EL (cell line): ENCODE measurements around the gene SERGEF.

Experiments
- DNase-seq: peaks from one replicate; pipeline ENCODE4 v3.0.0-alpha.2; 2016

Gene SERGEF

DNA sequence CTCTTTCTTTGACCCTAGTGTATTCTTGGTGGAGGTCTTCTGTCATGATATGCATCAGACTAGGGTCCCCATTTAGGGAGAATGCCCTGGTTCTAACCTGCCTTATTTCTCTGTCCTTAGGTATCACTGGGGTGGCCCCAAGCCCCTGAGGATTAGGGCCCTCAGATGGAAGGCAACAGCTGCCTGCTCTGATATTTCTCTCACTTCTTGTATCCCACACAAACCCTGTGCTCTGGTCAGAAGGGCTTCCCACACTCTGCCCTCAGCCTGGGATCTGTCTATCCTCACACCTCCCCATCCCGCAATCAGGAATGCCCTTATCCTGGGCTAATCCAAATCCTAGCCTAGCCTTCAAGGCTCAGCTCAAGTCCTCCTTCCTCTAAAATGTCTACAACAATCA, 202.8 kb downstream of the SERGEF start:
- DNase-seq, result no peak

- DNase-seq, result peak; percentile 10
Observed at GRCh38 chr11:17807034-17807433, 205.8 kb downstream of the SERGEF start.

GRCh38 chr11:17805873-17806272, 207.0 kb downstream of the SERGEF start:
- DNase-seq, result no peak

DNA sequence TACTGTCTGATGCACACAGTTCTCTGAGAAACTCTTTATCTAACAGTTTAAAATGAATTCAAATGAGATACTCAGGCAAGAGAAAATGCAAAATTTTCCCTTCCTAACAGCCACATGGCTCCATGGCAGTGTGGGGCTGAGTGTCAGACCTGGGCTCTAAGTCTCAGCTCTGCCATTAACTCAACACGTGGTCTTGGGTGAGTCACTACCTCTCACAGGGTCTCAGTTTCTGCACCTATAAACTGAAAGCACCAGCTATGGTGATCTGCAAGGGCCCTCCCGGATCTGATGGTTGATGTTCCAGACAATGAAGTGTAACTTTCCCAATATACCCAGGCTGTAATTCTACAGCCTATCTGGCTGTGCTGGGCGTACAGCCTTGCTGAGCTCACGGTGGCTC, 207.8 kb downstream of the SERGEF start:
- no peak for DNase-seq

DNA sequence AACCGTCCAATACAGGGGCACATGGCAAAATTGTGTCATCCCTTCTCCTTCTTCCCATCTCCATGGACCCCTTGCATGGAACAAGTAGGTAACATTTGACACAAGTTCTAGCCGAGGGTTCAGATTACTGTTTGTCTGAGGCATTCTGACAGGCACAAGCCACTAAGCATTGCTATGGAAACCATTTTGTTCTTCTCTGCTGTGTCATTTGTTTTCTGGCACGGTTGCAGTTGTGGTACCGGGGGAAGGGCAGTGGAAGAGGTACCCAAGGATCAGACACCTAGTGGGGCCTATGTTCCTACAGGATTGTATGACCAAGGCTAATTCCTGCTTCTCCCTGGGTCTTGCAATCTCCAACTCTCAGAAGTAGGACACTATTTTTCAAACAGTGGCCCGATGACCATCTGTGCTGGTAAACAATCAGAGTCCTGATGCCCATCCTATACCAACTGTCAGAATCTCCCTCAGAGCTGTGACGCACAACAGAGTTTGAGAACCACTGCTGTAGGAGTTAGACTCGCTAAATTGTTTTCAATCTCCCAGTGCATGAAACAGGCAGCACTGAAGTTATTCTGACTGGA, 209.0 kb downstream of the SERGEF start:
- no peak for DNase-seq

DNA sequence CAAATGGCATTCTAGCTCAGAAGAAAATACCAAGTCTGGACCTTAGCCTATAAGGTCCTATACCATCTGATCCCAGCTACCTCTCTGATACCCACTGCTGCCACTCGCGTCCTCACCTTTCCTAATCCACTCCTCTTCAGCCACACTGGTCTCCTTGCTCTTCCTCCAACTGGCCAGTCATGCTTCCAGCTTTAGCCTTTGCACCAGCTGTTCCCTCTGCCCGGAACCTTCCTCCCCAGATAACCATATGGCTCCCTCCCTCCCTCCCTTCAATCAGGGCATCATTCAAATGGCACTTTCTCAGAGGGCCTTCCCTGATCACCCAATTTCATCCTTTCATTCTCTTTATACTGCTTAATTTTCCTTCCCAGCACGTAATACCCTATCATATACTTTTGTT, 210.4 kb downstream of the SERGEF start:
- DNase-seq, result no peak

- DNase-seq, result no peak
Observed at GRCh38 chr11:17801166-17801565, 211.7 kb downstream of the SERGEF start.

DNA sequence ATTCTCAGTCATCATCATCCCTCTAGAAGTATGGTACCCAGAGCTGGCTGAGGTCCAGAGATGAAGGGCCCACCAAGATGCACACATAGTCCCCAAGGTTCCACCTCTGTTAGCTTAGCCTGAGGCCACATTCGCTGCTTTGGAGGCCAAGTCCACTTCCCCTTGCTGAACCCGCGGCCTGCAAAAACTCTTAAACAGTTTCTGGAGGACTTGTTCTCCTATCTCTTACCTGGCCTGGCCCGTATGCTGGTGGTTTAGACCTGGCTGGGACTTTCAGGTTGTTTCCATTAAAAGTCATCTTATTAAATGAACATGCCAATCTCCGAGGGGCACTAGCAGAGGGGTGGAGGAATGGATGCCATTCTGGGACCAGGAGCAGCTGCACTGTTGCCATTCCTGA, 213.7 kb downstream of the SERGEF start:
- no peak for DNase-seq

DNA sequence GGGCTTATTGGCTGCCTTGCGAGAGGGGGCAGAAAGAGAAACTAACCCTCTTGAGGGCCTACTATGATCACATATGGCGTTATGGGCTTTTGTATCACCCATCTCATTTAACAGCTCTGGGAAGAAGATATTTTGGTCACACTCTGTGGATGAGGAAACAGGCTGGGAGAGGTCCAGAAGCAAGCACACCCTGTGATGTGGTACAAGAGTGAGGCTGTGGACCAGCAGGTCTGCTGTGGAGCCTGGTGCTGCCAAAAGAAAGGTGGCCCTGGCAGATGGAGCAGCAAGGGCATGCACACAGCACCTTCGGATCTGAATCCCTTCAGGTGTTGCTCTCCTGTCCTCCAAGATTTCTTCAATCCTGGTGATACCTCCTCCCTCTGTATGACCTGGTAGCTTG, 214.1 kb downstream of the SERGEF start:
- DNase-seq, result no peak

DNA sequence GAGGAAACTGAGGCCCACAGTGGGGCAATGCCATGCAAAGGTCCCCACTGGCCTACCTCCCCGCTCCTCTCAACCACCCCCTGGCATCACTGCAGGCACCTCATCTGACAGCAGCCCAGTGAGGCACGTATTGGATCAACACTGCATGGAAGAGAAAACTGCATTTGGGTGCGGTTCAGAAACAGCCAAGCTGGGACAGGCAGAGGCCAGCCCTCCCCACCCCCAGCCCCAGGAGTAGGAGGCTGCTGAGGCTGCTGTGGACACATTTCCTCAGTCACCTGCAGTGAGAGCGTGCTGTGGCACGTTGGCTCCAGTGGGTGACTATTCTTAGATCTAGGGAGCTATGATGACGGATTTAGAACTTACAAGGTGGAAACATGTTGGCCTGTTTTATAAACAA, 214.6 kb downstream of the SERGEF start:
- no peak for DNase-seq

DNA sequence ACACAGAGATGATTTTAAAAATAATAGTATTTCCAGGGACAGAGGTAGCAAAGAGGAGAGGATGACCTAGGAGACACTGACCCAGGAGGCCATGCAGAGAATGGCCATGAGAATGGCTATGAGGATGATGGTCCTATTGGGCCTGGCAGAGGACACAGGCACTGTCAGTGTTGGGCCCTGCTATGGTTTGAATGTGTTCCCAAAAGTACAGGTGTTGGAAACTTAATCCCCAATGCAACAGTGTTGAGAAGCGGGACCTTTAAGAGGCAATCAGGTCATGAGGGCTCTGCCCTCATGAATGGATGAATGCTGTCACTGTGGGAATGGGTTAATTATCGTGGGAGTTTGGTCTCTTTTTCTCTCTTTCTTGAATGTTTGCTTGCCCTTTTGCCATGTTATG, 216.7 kb downstream of the SERGEF start:
- no peak for DNase-seq

GRCh38 chr11:17794981-17795380, 217.9 kb downstream of the SERGEF start:
- no peak for DNase-seq

GRCh38 chr11:17793642-17794170, 219.1 kb downstream of the SERGEF start:
- DNase-seq, result no peak

DNA sequence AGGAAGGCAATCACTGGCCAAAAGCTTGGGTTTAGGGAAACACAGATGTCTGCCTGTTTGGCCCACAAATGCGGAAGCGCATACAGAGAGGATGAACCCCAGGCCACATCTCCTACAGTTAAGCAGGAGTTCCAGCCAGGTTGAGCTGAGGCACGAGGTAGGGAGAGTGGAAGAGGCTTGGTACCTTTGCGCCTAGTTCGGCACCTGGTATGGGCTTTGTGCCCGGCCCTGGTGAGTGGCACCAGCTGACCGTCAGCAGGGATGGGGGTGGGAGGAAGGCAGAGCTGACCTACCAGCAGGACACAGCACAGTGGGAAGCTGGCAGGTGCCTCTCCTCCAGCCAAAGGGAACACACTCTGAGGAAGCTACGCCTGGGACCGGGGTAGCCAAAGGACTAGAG, 220.7 kb downstream of the SERGEF start:
- DNase-seq, result no peak

GRCh38 chr11:17791144-17791543, 221.7 kb downstream of the SERGEF start:
- DNase-seq, result no peak

DNA sequence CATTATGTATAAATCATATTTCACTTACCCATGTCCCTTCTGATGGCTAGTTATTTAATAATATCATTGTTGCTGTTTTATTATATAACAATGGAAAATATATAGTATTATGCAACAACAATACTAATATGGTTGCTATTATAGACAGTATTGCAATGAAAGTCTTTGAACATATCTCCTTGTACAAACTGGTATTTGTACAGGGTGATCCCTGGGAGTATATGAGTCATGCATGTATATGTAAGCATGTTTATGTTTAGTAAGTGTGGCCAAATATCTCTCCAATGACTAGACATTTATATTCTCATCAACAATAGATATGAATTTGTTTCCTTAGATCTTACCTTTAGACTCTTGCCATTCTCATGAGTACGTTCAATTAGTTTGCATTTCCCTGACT, 222.4 kb downstream of the SERGEF start:
- peak; percentile 54 for DNase-seq

DNA sequence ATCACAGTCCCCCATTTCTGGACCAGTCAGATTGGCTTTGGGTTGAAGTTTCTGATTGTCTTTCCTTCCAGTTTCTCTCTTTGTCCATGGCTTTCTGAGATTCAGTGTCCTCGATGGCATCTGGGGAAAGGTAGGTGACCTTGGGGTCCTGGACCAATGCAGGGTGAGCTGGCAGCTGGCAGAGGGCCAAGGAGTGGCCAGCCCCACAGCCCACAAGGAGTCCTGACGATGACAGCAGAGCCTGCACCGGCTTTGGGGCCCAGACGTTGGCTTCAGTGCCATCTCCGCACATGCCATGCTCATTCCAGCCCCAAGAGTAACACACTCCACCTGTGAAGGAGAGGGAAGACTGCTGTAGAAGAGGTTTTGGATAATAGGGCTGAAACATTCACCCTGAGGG, 224.8 kb downstream of the SERGEF start:
- DNase-seq, result no peak

- peak; percentile 84 for DNase-seq
Observed at GRCh38 chr11:17786824-17787525, 225.9 kb downstream of the SERGEF start.

- no peak for DNase-seq
Observed at GRCh38 chr11:17783878-17784277, 229.0 kb downstream of the SERGEF start.

DNA sequence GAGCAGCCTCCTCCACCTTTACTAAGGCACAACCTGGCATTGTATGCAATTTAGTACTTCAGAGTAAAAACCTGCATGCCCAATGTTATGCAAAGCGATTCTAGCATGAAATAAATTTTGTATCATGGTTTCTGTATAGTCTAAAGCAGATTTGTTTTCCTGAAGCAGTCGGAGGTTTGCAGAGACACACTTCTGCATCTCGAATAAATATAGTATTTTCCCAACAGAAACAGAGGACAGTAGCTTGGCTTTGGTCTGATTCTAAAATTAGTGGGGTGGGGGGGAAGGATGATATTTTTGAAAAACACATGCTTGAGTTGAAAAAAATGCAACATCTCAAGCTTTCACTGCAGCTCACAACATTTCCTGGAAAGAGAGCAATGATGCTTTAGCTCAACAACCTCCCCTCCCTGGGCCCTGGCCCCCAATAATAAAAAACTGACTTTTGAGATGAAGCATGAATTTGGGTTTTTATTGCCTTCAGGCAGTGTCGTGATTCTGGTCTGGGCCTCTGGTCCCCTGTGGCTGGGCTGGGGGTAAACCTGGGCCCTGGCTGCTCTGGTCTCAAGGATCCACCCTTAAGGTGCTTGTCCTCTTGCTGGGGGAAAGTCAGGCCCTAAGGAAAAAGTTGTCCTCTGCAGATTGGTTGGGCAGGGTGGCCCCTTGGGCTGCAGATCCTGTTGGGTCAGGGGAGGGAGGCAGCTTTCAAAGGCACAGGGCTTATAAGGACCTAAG, 230.1 kb downstream of the SERGEF start:
- no peak for DNase-seq

DNA sequence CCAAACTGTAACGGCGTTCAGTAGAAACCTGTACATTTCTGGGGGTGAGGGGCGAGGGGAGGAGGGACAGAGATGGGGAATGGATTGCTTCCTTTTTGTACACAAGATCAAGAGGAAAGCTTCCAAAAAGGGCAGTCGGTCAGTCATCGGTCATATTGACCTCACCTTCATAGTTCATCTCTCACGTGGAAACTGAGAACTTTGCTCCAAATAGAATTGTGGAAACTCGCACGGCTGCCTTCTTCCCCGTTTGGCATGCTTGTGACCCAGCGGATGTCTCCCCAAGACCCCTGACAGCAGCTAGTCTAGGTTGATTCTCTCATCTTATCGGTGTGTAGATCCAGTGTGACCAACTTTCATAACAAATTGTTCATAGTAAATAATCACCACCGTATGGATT, 230.7 kb downstream of the SERGEF start:
- DNase-seq, result no peak

- no peak for DNase-seq
Observed at GRCh38 chr11:17781626-17782025, 231.2 kb downstream of the SERGEF start.

GRCh38 chr11:17781221-17781620, 231.6 kb downstream of the SERGEF start:
- DNase-seq, result no peak

DNA sequence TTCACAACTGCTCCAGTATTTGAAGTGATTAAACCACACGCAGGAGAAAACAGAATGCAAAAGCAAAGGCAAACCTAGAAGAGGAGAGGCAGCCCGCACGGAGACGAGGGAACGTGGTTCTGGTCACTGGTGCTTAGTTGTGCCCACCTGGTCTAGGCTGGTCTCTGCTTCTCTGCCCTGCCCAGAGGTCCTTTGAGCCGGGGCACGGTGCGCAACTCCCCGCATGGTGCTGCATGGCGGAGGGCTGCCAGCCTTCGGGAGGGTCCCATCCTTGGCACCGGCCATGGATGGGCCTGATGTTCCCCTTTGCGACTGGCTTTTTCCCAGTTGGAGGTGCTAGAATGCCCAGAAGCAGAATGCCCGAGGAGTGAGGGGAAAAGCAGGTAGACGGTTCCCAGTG, 232.2 kb downstream of the SERGEF start:
- DNase-seq, result no peak
